HFFc6 (cell line): ENCODE results near the gene MTG2. TPM values are rescaled to one million over a fixed set of nuclear protein-coding genes. Genes with fewer than 3 reads are reported as not detected.
A peak's percentile ranks its signal among the peaks of the same experiment; 100 is the strongest.

Experiments
- DNase-seq: peaks from one replicate; pipeline ENCODE4 v3.0.0-alpha.2; 2018
- H3K27ac Mint-ChIP-seq: 2 replicates; pipeline ENCODE4 v1.8.0; 2020; ENCODE audit warnings: mild to moderate bottlenecking, mixed read lengths
- H3K27me3 Mint-ChIP-seq: 2 replicates; pipeline ENCODE4 v1.8.0; 2021; ENCODE audit warnings: mild to moderate bottlenecking, moderate library complexity, mixed read lengths; ENCODE audit not compliant: insufficient read depth
- H3K36me3 Mint-ChIP-seq: 2 replicates; pipeline ENCODE4 v1.8.0; 2021; ENCODE audit warnings: low read depth, mixed read lengths
- H3K4me1 Mint-ChIP-seq: 2 replicates; pipeline ENCODE4 v1.8.0; 2020; ENCODE audit warnings: low read depth, mixed read lengths
- H3K4me3 Mint-ChIP-seq: 2 replicates; pipeline ENCODE4 v1.8.0; 2020; ENCODE audit warnings: mild to moderate bottlenecking, moderate library complexity, mixed read lengths
- H3K9me3 Mint-ChIP-seq: 2 replicates; pipeline ENCODE4 v1.8.0; 2020; ENCODE audit warnings: mild to moderate bottlenecking, mixed read lengths
- total RNA-seq, 6 experiments: library from RNA; stranded (reverse); fragmentation: NEBNext Ultra II Directional; extraction: Animal tissue kit (Norgen Biotek cat#: 25700); gene quantifications; 2 replicates in 1 of 6; 3 replicates in 5 of 6; pipeline ENCODE4 v1.2.3, GENCODE V29; 2021
- TF ChIP-seq, protein P1 (sequence below): fragments of 200-600 bp; sonication (generic); IDR thresholded peaks from 2 replicates; pipeline ENCODE4 v1.5.0; 2021; ENCODE audit warnings: antibody characterized with exemption, mild to moderate bottlenecking

Gene MTG2
- total RNA-seq, 6 experiments from 2014 or later = 27.9 to 33.8 (median 30.2) TPM

DNA sequence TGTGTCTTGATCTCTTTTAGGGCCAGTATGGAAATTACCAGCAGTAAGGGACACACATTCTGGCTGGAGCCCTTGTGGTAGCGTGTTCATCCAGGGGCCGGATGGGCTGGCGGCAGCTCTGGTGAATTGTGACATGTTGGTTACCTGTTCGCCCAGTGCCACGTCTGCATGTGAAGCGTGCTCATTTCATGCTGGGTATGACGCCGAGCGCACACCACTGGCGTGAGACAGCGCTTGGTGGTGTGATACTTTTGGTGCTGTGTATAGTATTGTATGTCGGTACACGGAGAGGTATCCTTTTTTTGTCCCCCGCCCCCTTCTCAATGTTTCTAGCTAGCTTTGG is 3.7 kb upstream of the MTG2 start:
- TF ChIP-seq, protein P1, sequence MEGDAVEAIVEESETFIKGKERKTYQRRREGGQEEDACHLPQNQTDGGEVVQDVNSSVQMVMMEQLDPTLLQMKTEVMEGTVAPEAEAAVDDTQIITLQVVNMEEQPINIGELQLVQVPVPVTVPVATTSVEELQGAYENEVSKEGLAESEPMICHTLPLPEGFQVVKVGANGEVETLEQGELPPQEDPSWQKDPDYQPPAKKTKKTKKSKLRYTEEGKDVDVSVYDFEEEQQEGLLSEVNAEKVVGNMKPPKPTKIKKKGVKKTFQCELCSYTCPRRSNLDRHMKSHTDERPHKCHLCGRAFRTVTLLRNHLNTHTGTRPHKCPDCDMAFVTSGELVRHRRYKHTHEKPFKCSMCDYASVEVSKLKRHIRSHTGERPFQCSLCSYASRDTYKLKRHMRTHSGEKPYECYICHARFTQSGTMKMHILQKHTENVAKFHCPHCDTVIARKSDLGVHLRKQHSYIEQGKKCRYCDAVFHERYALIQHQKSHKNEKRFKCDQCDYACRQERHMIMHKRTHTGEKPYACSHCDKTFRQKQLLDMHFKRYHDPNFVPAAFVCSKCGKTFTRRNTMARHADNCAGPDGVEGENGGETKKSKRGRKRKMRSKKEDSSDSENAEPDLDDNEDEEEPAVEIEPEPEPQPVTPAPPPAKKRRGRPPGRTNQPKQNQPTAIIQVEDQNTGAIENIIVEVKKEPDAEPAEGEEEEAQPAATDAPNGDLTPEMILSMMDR = no peak
- no peak overlapping the region for H3K27ac Mint-ChIP-seq
- H3K27me3 Mint-ChIP-seq = no peaks in the 10 kb centered on the region; the same call in 1 of the 2 replicates

DNA sequence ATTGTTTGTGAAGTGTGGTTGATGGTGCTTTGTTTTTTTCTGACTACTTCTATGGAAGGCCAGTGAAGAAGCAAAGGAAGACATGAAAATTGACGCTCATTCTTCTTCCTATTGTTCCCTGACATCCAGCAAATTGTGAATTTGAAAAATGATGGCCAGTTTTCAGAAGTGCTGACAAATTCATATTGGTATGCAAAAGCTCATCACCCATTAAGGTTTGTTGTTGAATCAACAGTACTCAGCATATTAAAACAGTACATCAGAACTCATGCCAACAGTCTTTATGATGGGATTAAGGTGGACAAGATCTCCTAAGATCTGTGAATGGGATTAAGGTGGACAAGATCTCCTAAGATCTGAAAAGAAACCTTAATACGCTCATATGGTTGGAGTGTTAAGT is 1.0 kb upstream of the MTG2 start:
- TF ChIP-seq, protein P1 = no peak

More for the DNA sequence above, 3.7 kb upstream of the MTG2 start:
- no peak for DNase-seq
- Mint-ChIP-seq H3K4me1 (peaks cover 18% of the 10 kb centered on the region), H3K9me3 (no peaks in the 10 kb centered on the region), H3K36me3 (peaks cover 8% of the 10 kb centered on the region), H3K4me3 (no peak overlapping the region)

DNA sequence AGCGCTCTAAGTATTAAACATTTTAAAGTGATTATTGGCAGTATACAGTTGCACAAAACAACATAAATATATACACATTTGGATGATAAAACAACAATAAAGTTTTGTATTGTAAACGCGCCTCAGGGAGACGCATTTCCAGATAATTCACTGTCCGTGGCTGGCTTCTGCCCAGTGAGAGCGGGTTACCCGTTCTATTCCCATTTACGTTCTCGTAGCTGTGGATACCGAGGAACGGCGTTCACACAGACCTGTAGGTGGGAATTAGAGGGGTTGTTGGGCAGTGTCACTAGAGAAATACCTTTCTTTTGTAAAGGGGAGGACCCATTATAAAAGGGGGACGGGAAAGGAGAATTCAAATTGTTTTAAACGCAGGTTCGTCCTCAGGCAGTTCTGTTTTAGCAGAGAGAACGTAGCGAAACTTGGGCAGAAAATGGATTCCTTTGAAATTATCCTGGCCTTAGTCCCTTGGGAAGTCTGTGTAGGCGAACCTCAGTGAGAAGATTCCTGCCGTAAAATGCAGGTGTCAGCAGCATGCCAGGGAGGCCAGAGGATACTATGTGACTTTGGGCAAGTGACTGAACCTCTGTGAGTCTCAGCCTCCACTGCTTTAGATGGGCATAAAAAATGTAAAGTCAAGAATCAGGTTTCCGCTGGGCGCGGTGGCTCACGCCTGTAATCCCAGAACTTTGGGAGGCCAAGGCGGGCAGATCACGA is 756 bp downstream of the MTG2 start:
- Mint-ChIP-seq H3K4me1 (peaks cover 38% of the 10 kb centered on the region), H3K9me3 (no peaks in the 10 kb centered on the region), H3K36me3 (peaks cover 7% of the 10 kb centered on the region), H3K27ac (peak overlapping the region; percentile 94), H3K4me3 (peak overlapping the region; percentile 96), H3K27me3 (no peaks in the 10 kb centered on the region; the same call in 1 of the 2 replicates)
- TF ChIP-seq, protein P1 = no peak
- no peak for DNase-seq

More for the DNA sequence above, 1.0 kb upstream of the MTG2 start:
- peak overlapping the region; percentile 94 for H3K27ac Mint-ChIP-seq
- H3K4me3 Mint-ChIP-seq = peak overlapping the region; percentile 96
- H3K9me3 Mint-ChIP-seq = no peaks in the 10 kb centered on the region
- H3K27me3 Mint-ChIP-seq = no peaks in the 10 kb centered on the region; the same call in 1 of the 2 replicates
- H3K4me1 Mint-ChIP-seq = peaks cover 26% of the 10 kb centered on the region
- peaks cover 7% of the 10 kb centered on the region for H3K36me3 Mint-ChIP-seq
- DNase-seq = no peak

DNA sequence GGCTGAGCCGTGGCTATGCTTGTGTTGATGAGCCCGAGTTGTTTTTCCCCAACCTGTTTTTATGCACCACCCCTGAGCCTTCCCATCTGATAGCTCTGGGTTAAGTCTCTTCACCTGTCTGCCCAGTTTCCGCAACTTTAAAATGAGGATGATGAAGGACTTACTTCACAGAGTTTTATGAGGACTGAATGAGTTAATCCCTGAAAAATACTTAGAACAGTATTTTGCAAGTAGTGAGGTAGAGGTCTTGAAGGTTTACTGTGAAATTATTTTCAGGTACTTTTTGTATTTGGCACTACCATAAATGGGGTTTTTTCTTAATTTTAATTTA is 3.2 kb downstream of the MTG2 start:
- Mint-ChIP-seq H3K27me3 (no peaks in the 10 kb centered on the region; the same call in 1 of the 2 replicates), H3K36me3 (peaks cover 14% of the 10 kb centered on the region), H3K9me3 (no peaks in the 10 kb centered on the region), H3K27ac (no peak overlapping the region), H3K4me3 (no peak overlapping the region), H3K4me1 (peaks cover 38% of the 10 kb centered on the region)
- TF ChIP-seq, protein P1 = no peak
- DNase-seq = no peak

DNA sequence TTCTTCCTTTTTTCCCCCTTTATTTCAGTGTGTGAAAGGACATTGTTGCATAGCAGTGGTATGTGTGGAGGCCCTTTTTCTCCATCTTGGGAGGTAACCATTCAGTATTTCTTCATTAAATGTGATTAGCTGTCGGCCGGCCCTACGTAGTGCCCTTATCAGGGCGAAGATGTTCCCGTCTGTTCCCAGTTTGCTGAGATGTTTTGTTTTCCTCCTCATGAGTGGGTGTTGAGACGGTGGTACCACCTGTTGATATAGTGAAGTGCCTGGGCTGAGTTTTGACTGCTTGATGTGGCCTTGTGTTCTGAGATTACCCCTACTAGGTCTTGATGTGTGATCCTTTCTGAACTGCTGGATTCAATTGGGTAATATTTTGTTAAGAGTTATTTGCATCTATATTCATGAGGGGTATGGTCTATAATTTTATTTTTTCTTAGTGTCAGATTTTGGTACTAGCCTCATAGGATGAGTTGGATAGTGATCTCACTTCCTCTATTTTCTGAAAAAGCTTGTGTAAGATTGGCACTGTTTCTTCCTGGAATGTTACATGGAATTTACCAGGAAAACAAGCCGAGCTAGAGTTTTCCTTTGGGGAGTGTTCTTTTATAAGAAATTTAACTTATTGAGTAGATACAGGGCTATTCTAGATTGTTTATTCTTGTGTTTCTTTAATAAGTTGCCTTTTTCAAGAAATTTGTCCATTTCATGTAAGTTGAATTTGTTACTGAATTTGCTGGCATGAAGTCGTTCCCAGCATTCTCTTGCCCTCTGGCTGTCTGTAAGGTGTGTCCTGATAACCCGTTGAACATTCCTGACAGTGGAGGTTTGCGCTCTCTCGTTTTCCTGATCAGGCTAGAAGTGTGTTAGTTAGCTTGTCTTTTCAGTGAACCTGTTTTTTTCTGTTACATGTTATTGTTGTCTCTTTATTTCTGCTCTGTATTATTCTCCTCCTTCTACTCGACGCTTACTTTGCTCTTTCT is 4.3 kb downstream of the MTG2 start:
- peak overlapping the region; percentile 72 for H3K27ac Mint-ChIP-seq
- H3K36me3 Mint-ChIP-seq = peaks cover 14% of the 10 kb centered on the region
- peaks cover 30% of the 10 kb centered on the region for H3K4me1 Mint-ChIP-seq
- H3K9me3 Mint-ChIP-seq = no peaks in the 10 kb centered on the region
- no peaks in the 10 kb centered on the region; the same call in 1 of the 2 replicates for H3K27me3 Mint-ChIP-seq
- peak; percentile 16 for DNase-seq
- H3K4me3 Mint-ChIP-seq = peak overlapping the region; percentile 9; the same call in 1 of the 2 replicates
- TF ChIP-seq, protein P1 = no peak
